ENCODE results near the gene LTBR.

LTBR gene

GRCh38 chr12:6368906-6369525, 14.9 kb upstream of the LTBR start:
- no peak for DNase-seq (ENCODE audit: low spot score)

- DNase-seq (ENCODE audit: low spot score) = no peak
Measured at GRCh38 chr12:6369916-6370575, 13.9 kb upstream of the LTBR start.

DNA sequence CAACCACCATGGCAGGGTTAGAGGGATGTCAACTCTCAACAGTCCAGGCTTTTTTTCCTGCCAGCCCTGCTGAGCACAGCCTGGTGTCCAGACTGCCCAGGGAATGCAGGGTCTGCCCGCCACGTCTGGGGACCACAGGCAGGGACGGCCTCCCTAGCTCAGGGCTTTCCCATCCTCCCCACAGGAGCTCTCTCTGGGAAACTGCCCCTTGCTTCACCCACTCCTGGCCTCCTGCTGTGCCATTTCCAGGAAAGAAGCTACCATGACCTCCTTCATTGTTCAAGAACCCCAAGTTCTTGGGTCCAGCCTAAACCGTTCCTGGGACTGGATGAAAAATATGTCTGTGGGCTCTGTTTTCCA, 13.4 kb upstream of the LTBR start:
- no peak for DNase-seq (ENCODE audit: low spot score)

- no peak for DNase-seq (ENCODE audit: low spot score)
Measured at GRCh38 chr12:6370994-6371754, 12.8 kb upstream of the LTBR start.

- DNase-seq (ENCODE audit: low spot score) = no peak
Measured at GRCh38 chr12:6372403-6373003, 11.5 kb upstream of the LTBR start.

DNA sequence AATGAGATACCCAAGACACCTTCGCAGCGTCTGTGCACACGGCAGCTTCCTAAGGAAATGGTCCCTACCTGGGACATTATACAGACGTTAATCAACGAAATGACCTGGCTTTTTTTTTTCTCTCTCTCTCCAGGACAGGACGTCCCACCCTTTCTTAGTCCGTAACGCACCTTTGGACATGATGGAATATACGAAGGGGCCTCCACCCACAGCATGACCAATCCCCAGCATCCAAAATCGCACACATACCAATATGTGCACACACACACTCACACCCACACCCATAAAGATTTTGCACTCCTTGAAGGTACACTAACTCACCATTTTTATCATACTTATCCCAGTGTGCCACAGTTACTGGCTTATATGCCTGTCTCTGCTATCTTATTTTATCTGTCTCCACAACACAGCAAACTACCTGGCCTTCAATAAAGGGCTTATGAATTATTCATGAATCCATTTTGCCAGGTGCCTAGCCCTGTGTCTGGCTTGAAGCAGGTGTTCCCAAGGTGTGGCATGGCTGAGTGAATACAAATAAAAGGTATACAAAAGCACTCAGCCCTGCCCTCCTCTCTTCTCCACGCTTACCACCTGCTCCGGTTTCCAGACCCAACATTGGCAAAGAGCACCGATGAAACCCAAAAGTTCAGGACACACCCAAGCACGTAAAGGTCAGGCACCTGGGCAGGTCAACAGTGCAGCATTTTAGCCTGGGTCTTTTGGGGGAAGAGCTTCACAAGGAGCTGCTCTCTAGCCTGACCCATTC, 10.8 kb upstream of the LTBR start:
- DNase-seq (ENCODE audit: low spot score) = no peak

- DNase-seq (ENCODE audit: low spot score) = no peak
Measured at GRCh38 chr12:6374028-6374785, 9.8 kb upstream of the LTBR start.

DNA sequence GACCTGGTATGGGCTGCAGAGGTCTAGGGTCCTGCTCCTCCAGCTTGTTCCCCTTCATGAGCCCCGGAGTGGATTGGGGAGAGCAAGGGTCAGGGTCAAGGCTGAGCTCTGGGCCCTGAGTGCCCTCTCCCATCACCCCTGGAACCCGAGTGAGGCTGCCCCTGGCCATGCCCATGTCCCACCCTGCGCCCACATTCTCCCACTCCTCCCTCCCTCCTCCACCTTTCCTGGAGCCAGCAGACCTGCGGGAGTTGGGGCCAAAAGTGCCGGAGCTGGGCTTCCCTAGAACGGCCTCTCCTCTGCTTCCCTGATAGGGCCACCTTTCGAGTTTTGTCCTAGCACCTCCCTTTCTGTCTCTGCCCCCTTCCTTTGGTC, 9.2 kb upstream of the LTBR start:
- DNase-seq (ENCODE audit: low spot score) = no peak

GRCh38 chr12:6375269-6376078, 8.5 kb upstream of the LTBR start, which contains the start of gene SCNN1A:
Gene SCNN1A, minus strand, starts transcription at chr12:6375563. Its CDS starts 780 bp downstream, at chr12:6374783.
- DNase-seq (ENCODE audit: low spot score) = no peak

DNA sequence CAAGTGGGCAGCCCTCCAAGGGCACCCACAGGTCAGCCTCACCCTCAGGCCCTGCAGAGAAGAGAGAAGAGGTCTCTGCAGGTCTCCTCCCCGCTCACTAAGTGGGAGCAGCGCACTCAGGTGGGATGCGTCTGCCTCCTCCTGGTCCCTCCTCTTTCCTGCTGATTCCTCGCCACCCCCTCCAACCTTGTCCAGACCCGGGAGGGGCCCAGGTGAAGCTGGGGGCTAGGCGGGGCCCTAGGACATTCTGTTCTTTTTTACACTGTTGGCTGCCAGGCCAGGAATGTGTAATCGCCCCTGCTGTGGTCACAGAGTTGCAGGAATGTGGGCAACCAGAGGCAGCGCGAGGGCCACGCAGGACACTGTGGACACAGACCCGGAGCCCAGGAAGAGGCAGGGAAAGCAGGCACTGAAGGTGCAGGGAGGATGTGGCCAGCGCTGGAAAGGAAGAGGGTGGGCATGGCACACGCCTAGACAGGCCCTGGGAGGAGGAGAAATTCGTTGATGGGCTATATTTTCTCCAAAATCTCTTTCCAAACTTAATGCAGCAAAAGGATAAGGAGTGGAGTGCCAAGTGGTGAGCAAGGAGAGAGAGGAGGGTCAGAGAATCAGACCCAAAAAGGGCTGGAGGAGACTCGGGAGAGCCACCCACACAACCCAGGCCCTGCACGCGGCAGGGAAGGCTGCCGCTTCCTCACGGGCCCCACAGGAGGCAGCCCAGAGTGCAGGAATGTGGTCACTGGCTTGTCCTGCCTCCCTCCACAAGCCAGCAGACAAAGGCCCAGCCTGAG, 7.7 kb upstream of the LTBR start:
- DNase-seq (ENCODE audit: low spot score) = no peak

- peak; percentile 21 for DNase-seq (ENCODE audit: low spot score)
Measured at GRCh38 chr12:6376870-6377666, 6.9 kb upstream of the LTBR start.

- DNase-seq (ENCODE audit: low spot score) = no peak
Measured at GRCh38 chr12:6377667-6377994, 6.3 kb upstream of the LTBR start.

GRCh38 chr12:6378709-6379472, 5.1 kb upstream of the LTBR start:
- DNase-seq (ENCODE audit: low spot score) = no peak

- DNase-seq (ENCODE audit: low spot score) = no peak
Measured at GRCh38 chr12:6380141-6381121, 3.5 kb upstream of the LTBR start.

GRCh38 chr12:6382371-6382770, 1.6 kb upstream of the LTBR start:
- DNase-seq (ENCODE audit: low spot score) = no peak

DNA sequence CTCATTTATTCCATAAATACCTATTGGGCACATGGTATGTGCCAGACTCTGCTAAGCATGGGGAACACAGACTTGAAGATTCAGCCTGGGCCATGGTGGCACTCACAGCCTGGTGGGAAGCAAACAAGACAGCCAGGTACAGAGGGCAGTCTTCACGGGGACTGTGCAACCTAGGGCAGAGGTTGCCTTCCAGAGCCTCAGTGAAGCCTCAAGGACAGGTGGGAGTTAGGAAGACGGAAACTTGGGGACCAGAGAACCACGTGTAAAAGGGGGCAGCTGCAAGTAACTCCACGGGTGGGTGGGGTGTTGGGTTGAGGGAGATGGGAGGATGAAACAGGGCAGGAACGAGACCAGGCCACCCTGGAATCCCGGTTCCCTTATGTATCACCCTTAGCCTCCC, 980 bp upstream of the LTBR start:
- no peak for DNase-seq (ENCODE audit: low spot score)
